ENCODE results near the gene COMMD9. TPM values are rescaled to one million over a fixed set of nuclear protein-coding genes. Genes with fewer than 3 reads are reported as not detected.

The COMMD9 gene
- total RNA-seq, 3 donors from 2014 or later (not counting 1 experiment from before 2014, with no cell fraction given): 64.6 to 79.1 (median 74.0) TPM

GRCh38 chr11:36227044-36227443, 62.2 kb downstream of the COMMD9 start:
- Histone ChIP-seq H3K36me3 (ENCODE audit: control insufficient read depth, insufficient read depth, low read length) (no peaks in the 10 kb centered on the region), H3K4me3 (ENCODE audit: low read length) (no peak overlapping the region), H3K4me1 (ENCODE audit: control insufficient read depth, insufficient read depth, low read length) (no peaks in the 10 kb centered on the region), H3K9me3 (ENCODE audit: control insufficient read depth, insufficient read depth, low read length) (no peaks in the 10 kb centered on the region), H3K27ac (ENCODE audit: low read length) (no peak overlapping the region), H3K27me3 (ENCODE audit: control insufficient read depth, insufficient read depth, low read length) (no peaks in the 10 kb centered on the region)
- H3K27ac Mint-ChIP-seq: no peak overlapping the region
- H3K9me3 Mint-ChIP-seq: no peaks in the 10 kb centered on the region
- H3K4me3 Mint-ChIP-seq: no peak overlapping the region
- intact Hi-C loops (cut with micrococcal nuclease): no loop called here
- peaks cover 5 to 14% of the 10 kb centered on the region in 2 donors for H3K27me3 Mint-ChIP-seq (ENCODE audit: low read depth in 2 of 2)
- H3K36me3 Mint-ChIP-seq: no peaks in the 10 kb centered on the region
- ATAC-seq (no peak), DNase-seq (no peak)
- 93% methylated on average over 13 of the region's 15 CpGs for WGBS (ENCODE audit: insufficient coverage)
- H3K4me1 Mint-ChIP-seq: peaks cover 0 to 5% of the 10 kb centered on the region in 2 donors
- TF ChIP-seq CTCF (IDR thresholded peaks at IDR 0.05): no peak

GRCh38 chr11:36224209-36224882, 64.9 kb downstream of the COMMD9 start:
- Histone ChIP-seq H3K4me3 (ENCODE audit: low read length) (no peak overlapping the region), H3K36me3 (ENCODE audit: control insufficient read depth, insufficient read depth, low read length) (no peaks in the 10 kb centered on the region), H3K4me1 (ENCODE audit: control insufficient read depth, insufficient read depth, low read length) (no peaks in the 10 kb centered on the region), H3K9me3 (ENCODE audit: control insufficient read depth, insufficient read depth, low read length) (no peaks in the 10 kb centered on the region), H3K27me3 (ENCODE audit: control insufficient read depth, insufficient read depth, low read length) (no peaks in the 10 kb centered on the region), H3K27ac (ENCODE audit: low read length) (no peak overlapping the region)
- DNase-seq: no peak
- Mint-ChIP-seq H3K4me3 (no peak overlapping the region), H3K4me1 (peaks cover 0 to 5% of the 10 kb centered on the region in 2 donors), H3K27ac (no peak overlapping the region), H3K9me3 (peaks cover 2% of the 10 kb centered on the region in 2 donors), H3K36me3 (peaks cover 8% of the 10 kb centered on the region), H3K27me3 (ENCODE audit: low read depth in 2 of 2) (peaks cover 3 to 30% of the 10 kb centered on the region in 2 donors)
- no peak for ATAC-seq
- no peak for TF ChIP-seq CTCF (IDR thresholded peaks at IDR 0.05)
- intact Hi-C loops (cut with micrococcal nuclease): no loop called here
- WGBS (ENCODE audit: insufficient coverage): 41% methylated on average over 5 of the region's 5 CpGs

- no peak overlapping the region for H3K4me3 Mint-ChIP-seq
- intact Hi-C loops (cut with micrococcal nuclease): no loop called here
- Histone ChIP-seq H3K9me3 (ENCODE audit: control insufficient read depth, insufficient read depth, low read length) (no peaks in the 10 kb centered on the region), H3K4me1 (ENCODE audit: control insufficient read depth, insufficient read depth, low read length) (no peaks in the 10 kb centered on the region), H3K36me3 (ENCODE audit: control insufficient read depth, insufficient read depth, low read length) (no peaks in the 10 kb centered on the region), H3K27ac (ENCODE audit: low read length) (no peak overlapping the region), H3K27me3 (ENCODE audit: control insufficient read depth, insufficient read depth, low read length) (no peaks in the 10 kb centered on the region), H3K4me3 (ENCODE audit: low read length) (no peak overlapping the region)
- H3K27me3 Mint-ChIP-seq (ENCODE audit: low read depth in 2 of 2): peaks cover 3 to 31% of the 10 kb centered on the region in 2 donors
- DNase-seq: no peak
- no peak overlapping the region for H3K27ac Mint-ChIP-seq
- 88% methylated on average over 14 of the region's 14 CpGs for WGBS (ENCODE audit: insufficient coverage)
- ATAC-seq: no peak
- TF ChIP-seq CTCF (IDR thresholded peaks at IDR 0.05): no peak
- peaks cover 2% of the 10 kb centered on the region in 2 donors for H3K9me3 Mint-ChIP-seq
- H3K4me1 Mint-ChIP-seq: no peaks in the 10 kb centered on the region
- peaks cover 8% of the 10 kb centered on the region for H3K36me3 Mint-ChIP-seq
Observed at GRCh38 chr11:36222831-36223635, 66.2 kb downstream of the COMMD9 start.

Other genes starting within 250 kb of the COMMD9 start
- gene PRR5L, start 6.9 kb upstream of the COMMD9 start, total RNA-seq: 100 to 1,000 TPM; 128 to 367 (median 303) TPM
- gene TRAF6, start 220.8 kb upstream of the COMMD9 start, total RNA-seq: 10 to 100 TPM; 37.9 to 43.3 (median 40.2) TPM